ENCODE results near the gene RND3. TPM values are rescaled to one million over a fixed set of nuclear protein-coding genes. Genes with fewer than 3 reads are reported as not detected.

The RND3 gene
- total RNA-seq, 1 donor from 2014 or later: 208 TPM

DNA sequence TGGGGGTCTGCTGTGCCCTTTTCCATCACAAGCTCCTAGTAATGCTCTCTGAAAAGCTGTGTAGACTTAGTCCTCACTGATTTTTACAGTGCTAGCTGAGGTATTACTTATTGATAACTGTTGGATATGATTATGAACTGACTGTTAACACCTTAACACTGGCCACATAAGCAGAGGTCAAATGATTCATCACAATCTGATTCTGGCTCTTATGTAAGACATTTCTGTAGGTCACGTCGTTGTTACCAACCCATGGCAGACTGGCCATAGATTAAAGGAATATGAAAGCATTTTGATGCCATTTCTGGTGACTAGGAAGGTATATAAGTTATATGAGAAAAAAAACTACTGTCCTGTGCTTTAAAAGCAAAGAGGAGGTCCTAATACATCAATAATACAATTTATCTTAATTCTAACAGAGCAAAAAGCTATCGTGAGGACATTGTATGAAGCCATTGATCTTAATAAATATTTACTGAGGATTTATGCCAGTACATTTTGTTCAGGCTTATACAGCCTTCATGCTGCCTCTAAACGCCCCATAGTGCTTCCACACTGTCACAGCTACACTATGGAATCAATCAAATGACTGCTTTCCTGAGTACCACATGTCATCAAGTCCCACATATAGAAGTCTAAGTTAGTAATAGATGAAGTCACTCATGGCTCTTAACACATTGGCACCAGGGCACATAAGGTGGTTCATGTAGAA is 6.9 kb upstream of the RND3 start:
- DNase-seq (ENCODE audit: low read depth): no peak

DNA sequence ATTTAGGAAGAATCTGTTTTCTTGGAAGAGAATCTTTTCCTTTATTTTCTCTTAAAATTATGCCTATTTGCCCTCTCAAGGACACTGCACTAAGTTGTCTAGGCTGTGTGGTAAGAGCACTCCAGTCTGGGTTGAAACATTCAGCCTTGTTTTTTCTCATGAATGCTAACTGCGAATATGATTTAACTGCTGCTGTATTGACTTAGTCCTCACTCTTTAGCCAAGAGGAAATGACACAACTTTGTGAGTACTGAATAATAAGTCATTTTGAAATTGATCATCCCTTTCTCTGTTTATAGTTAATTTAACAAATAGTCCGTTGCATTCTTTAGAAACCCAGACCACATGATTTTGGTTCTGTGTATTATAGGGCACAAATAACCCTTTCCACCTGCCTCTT is 4.5 kb upstream of the RND3 start:
- DNase-seq (ENCODE audit: low read depth): peak; percentile 53

DNA sequence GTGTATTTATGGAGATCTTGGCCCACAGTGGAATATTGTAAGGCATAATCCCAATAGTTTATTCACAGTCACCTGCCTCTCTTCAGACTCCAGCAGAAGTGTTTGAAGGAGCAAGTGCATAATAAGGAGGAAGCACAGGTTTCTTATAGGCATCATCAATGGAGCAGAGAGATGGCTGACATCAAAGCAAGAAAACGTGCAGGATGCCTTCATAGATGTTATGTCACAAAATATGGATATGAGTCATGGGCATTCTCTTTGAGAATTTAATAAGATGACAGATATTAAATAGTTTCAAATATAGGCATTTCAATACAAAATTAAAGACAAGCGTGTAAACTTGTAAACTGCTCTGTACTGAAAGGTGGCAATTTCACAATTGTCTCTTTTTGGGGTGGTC is 4.0 kb upstream of the RND3 start:
- DNase-seq (ENCODE audit: low read depth): no peak

DNA sequence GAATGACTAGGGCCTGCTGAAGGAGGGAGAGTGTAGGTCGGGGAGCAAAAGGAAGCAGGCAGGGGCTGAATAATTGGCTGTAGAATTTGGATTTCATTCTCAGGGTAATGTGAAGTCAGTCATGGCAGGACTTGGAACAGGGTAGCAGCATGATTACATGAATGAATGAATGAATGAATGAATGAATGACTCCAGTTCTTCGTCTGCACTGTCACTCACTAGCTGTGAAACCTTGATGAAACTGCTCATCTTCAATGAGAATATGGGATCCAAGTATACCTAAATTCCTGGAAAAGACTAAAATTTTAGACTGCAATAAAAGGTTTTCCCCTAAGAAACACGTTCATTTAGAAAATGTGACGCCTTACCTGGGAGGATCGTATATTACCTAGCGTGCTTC is 3.0 kb upstream of the RND3 start:
- DNase-seq (ENCODE audit: low read depth): no peak

DNA sequence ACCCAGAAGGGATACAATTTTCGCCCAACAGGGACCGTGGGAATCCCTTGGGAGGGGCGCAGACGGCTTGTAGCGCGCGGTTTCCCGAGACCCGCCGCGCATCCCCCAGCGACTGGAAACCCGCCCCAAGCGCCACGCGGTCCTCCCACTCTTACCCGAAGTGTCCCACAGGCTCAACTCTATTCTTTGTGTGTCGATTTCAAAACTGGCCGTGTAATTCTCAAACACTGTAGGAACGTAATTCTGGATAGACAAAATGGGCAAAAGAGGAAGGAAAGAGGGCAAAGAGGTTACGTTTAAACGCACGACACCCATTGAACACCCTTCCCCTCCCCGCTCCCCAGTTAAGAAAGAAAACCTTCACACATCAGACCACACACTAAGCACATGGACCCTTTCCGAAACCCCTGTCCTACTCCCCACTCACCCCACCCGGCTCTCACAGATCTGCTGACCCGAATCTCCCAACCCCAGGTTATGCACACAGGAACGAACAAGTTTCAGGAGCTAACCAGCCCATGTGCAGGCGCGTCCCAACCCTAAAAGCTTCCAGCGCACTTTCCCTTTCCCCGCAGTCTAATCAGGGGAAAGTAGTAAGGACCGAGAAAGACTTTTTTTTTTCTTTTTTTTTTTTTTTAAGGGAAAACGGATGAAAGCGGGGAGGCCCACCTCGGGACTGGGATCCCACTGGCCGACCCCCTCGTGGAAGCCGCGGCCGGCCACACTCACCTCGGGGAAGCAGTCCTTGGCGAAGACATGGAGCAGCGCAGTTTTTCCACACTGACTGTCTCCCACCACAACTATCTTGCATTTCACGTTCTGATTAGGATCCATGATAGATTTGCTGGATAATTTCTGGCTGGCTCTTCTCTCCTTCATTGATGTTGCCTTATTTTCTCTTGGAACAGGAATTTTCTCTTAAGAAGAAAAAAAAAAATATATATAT is 655 bp downstream of the RND3 start:
- DNase-seq (ENCODE audit: low read depth): peak; percentile 45

DNA sequence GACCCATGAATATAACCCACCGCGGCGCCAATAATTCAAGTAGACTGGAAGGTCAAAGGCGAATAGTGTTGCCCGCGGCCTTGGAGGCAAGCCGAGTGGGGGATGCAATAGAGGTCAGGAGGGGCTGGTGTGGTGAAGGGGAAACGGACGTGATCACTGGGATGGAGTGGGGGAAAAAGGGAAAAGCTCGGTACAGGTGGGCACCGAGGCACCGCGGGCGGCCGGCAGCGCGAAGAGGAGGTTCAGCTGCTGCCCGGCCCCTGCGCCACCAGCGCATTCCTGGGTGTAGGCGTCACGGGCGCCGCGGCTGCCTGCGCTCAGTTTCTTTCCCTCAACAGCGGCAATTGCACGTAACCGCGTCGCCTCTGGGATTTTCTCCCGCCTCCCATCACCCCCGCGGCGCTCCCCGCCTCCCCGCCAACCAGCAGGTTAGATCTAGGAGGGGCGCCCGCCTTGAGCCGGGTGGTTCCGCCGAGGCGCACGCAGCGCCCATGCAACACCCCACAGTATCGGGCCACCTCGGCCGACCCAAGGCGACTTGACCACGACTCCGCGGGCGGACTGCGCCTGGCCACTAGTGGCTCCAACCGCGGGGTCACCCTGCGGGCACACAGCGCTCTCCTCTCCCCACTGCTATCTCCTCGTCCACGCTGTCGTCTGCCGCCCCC is 1.5 kb downstream of the RND3 start:
- DNase-seq (ENCODE audit: low read depth): peak; percentile 62

DNA sequence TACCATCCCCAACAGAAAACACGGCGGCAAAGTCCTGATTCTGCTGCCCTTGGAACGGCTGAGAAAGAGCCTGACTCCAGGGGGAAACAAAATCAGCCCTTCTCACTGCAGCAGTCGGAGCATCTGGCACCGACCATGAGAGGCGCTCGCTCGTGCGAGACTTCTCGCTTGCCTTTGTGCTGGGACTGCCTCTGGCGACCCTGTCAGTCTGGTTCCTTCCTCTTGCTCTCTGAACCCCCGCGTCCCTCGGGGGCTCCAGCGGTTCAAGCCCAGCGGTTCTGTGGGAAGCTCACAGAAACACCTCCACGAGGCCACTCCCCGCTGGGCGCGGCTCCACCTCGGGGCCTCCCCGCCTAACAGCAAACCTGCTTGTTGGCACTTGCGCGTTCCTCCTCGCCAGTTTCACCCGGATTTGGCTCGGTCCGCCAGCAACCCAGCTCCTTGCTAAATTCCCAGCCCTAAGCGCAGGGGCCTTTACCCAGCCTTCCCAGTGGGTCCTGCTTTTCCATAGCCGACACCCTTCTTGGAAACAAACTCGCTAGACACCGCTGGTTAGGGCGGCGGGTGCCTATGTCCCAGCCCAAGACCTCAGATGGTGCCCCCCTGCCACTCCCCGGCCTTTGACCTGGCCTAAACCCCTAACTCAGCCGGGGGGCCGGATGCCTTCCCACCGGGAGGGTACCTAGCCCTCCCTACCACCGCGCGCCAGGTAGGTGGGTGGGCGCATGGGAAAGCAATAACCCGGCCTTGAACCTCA is 2.2 kb downstream of the RND3 start:
- peak; percentile 76 for DNase-seq (ENCODE audit: low read depth)

DNA sequence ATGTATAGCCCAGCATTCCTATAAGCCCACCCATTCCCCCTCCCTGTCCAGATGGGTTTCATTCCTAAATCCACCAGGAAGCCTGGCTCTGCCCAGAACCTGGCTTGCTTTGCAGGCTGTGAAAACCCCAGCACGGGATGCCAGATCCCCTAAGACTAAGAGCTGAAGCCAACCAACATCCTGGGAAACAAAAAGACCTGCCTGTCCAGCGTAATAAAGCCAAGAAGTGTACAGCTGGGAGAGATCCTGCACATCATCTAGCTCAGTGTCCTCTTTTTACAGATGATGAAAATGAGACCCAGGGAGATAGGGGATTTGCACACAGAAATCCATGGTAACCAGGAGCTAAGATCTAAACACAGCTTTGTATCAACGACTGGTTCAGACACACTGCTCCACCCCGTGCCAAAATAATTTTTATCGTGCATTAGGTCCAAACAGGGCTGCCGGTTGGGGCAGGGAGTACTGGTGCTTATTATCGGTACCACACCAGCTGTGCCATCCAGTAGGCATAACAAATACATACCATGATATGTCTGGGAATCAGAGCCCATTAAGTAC is 2.9 kb downstream of the RND3 start:
- peak; percentile 19 for DNase-seq (ENCODE audit: low read depth)

DNA sequence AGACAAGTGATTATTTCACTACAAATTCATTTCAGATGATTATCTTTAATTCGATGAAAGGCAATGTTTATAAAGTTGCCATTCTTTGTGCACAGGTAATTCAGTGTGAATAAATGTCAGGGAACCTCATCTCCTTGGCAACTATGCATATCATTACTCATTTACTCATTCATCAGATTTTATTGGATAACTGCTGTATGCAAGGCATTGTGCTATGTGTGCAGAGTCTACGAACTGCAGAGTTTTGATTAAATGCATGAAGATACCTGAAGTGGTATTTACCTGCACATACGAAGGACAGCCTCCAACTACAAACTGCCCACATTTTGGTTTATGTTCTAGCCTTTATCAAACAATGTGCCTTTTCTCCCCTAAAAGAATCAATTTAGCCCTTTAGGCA is 3.5 kb downstream of the RND3 start:
- DNase-seq (ENCODE audit: low read depth): peak; percentile 46

DNA sequence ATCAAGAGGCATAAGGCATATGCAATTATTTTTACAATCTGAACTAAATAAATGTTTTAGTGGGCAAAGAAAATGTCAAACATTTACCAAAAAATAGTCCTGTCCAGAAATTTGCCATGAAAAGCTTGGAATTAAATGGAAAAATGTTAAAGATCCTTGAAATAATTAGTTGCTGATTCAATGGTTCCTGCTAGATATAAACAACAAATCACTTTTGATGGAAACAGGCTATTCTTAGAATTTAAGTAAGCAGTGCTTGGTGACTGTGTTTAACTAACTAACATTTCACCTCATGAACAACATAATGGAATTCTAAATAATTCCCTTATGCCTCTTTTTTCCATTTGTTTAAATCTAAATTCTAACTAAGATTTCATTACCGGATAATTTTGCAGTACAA is 3.9 kb downstream of the RND3 start:
- DNase-seq (ENCODE audit: low read depth): peak; percentile 7

DNA sequence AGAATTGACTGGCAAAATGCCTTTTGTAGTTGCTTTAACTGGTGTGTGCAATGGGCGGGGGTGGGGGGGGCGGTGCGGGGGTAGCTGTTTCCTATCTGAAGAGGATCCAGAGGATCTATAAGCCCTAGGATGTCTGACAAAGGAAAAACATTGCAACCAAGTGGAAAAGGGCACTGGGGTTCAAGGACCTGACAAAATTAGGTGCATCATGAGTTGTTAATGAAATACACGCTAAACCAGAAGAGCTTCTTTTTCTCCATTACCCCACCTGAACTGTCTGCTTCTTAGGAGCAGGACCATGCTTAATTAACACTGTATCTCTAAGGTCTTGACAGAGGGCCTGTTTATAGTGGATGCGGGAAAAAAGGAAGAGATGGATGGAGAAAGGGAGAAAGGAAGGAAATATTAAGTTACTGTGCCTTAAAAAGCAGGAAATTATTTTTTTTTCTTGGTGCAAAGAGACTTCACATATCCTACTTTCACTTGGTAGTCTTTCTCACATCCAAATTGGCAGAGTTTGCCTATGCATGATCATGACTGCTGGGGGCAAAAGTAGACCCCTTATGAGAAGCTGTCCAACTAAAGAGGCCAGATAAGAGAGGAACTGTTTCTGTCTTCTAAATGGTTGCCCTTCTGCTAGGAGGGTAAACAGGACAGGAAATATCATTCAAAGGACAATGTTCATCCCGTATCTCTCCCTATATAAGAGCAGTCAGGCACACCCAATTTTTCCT is 4.6 kb downstream of the RND3 start:
- peak; percentile 16 for DNase-seq (ENCODE audit: low read depth)

DNA sequence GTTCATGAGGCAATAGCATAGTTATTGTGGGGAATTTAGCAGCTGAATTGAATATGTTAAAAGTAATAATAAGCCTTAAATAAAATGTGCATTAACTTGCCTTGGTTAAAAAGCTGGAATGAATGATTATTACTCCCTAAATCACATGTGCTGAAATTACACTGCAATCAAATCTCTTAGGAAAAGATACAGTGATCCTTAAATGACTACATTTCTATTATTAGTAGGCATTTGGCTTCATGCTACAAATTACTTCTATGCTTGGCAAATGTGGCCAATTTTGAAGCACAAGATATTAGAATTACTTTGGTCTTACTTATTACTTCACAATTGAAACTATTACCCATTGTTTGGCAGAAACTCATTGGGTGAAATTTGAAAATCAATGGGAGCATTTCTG is 5.4 kb downstream of the RND3 start:
- DNase-seq (ENCODE audit: low read depth): no peak

DNA sequence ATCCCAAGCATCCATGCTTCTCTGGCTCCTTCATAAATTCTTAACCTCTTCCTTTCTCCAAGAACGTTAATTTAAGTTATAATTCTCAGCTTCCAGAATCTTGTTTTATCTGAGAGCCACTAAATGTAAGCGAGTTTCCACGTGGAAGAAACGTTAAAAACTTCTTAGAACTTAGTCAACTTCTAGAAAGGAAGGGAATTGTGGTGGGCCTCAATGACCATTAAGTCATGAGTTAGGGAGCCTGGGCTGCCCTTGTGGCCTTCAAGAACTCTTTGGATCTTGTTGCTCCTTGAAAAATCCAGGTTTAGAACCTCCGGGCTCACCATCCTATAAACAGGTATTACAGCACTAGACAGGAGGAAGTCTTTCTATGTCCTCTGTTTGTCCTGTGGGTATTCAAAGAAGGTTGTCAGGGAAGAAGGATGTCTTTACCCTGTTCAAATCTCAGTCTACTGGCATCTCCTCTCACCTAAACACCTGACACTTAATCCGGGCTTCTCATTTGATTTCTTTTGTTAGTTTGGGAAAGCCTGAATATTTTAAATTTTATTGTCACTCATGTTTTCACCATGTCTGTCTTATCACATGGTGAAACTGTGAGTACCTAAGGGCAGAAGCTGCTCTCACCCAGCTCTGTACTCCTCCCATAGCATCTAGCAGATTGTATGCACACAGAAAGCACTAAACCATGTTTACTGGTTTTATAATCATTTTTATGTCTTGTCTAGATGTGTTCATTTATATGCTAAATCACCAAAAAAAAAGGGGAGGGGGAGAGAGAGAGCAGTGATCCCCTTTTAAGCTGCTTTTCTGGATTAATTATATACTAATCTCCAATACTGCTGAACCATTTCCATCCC is 6.3 kb downstream of the RND3 start:
- peak; percentile 11 for DNase-seq (ENCODE audit: low read depth)

DNA sequence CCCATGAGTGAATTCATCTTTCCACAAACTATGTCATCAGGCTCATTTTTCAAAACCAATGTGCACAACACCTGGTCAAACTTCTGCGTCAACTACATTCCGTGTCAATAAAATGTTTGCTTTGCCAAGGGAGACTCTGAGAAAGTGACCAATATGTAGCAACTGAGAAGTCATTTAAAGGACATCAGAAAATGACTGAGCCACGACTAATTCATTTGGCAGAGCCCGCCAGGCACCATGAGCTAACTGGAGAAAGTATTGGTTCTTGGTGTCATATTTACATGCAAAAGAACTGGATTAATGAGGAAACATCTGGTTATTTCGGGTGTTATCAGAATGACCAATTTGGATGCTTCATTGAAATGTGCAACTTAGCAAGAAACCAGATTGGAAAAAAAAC is 7.2 kb downstream of the RND3 start:
- DNase-seq (ENCODE audit: low read depth): peak; percentile 46

DNA sequence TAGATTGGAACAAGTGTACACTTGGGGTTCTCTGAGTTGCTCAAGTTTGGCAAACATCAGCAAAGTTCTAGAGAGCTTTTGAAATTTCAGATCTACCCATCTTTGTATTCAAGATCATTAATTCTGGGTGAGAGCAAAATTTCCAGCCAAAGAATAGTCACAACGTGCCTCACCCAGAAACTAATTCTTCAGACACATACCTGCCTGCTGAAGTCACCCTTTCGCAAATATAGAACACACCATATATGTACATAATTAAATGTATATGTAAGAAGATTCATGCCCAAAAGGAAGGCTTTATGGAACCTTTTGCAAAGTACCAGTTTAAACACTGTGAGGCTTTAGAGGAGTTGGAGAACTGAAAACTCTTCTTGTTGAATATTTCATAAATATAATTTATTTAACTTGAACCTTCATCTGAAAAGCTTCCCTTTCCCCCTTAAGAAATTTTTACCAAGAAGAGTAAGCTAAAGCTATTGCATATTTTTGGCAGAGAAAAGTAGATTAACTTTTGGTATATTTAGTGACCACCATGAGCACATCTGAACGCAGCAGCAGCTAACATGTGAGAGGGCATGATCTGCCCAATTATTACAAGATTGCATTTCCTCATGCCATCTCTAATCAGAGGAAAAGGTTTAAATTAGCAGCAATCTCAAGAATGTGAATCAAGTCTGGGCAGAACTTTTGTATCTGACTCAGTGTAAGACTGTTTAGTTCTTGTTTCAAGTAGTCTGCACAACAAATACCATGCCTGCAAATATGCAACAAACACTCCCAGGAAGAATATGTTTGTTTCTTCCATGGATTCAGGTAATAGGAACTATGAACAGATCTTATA is 8.2 kb downstream of the RND3 start:
- DNase-seq (ENCODE audit: low read depth): peak; percentile 78

DNA sequence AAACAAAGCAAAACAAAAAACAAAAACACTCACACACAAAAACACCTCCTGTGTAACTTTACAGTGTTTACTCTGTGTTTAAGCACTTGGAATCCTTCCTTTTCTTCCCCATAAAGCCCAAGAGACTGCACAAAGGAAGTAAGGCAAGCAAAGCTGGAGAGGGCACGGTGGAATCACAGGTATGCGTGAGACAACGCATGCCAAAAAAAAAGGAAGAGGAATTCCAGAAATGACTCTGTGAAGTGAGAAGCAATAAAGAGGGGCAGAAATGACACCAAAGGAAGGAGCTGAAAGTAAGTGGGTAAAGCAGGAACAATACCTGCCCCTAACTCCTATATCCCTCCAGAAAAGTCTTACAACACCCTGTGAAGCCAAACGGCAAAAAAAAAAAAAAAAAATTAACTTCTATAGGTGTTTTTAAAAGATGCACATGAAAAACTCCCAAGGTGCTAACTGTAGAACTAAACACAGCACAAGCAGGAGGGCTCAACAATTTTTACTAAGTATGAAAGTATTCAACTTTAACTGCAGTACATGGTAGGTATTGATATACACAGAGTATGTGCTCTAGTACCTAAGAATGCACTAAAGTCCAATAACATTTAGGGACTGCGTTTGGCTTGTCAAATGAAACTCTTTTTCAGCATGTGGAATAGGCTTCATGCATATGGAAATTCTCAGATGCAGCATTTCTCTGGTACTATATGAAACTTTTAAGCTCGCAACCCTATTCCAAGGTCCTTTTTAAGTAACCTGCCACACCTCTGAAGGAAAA is 9.1 kb downstream of the RND3 start:
- peak; percentile 65 for DNase-seq (ENCODE audit: low read depth)

DNA sequence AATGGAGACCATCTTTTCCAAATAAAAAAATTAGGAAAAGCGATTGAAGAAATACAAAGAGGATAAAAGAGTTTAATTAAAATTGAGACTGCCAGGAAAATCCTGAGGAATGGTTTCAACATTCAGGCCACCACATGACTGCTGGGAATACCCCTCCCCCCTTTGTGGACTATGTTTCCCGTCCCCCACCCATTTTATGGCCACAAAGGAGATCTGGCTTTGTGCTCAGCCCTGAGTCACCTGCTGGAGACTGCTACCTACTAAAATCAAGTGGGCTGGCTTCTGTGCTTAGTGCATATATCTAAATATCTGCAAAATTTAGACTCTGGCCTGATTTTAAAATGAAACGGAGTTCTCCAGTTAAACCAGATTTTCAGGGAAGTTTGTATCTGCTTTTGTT is 10.1 kb downstream of the RND3 start:
- DNase-seq (ENCODE audit: low read depth): peak; percentile 80

DNA sequence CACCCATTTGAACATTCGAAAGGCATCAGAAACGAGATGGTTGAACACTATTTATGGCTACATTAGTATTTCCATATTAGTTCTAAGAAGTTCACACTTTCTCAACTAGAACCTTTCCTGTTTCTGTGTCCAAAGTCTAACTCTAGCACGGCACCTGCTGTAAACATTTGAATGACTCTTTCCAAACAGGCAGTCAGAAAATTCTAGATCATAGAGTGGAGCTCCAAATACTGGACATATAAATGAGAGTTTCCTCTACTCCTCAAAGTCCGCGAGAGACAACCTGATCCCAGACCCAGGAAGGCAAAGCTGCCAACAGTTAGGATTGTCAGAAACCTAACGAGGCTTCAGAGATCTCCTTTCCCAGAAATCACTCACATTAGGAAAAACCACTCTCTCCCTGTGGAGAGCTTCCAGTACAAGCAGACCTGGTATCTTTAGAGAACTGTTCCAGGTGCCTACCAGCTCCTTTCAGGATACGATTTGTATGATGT is 10.6 kb downstream of the RND3 start:
- DNase-seq (ENCODE audit: low read depth): peak; percentile 38
